Dedifferentiated amniotic fluid mesenchymal stem cell (primary cell): Measurements from ENCODE around the gene CANT1.

ENCODE experiments used
- DNase-seq: peaks from one replicate; pipeline ENCODE4 v3.0.0-alpha.2; 2016; ENCODE audit errors: extremely low spot score

Gene CANT1

DNA sequence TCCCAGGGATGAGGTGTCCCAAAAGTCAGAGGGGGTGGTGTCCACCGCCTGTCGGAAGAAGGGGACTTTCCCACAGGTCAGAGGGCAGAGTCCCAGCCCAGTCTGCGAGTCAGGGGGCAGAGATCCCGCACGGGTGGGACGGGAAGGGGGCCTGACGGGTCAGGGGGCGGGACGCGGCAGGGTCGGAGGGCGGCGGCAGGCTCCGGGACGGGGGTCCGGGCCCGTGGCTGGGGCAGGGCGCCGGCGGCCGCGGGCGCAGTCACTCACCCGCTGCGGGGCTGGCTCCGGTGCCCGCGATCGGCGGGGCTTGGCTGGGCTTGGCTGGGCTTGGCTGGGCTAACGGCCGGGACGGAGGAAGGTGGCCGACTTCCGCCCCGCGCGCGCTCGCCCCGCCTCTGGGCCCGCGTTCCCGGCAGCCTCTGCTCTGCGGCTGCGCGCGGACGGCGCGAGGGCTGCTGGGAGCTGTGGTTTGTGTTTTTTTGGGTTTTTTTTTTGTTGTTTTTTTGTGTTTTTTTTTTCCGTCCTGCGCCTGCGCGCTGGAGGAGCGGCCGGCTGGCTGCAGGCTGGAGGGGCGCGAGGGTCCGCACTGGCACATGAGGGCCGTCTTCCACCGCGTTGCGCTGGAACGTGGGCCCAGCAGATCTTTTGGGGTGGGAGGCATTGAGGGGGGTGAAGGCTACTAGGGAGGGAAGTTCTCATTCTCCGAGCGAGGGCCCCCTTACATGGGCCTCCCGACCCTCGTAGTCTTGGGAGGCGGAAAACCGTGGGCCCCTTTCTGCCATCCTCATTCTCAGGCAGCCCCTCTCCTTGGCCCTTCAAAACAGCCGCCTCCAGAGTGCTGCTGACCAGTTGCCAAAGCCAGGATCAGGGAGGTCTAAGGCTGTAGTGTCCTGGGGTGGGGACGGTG lies at the start of gene CANT1:
Gene CANT1, minus strand, starts transcription at position 368 of the 907 bp plus-strand sequence. CDS start 12,142 bp downstream, outside the sequence.
- peak; percentile 75 for DNase-seq

DNA sequence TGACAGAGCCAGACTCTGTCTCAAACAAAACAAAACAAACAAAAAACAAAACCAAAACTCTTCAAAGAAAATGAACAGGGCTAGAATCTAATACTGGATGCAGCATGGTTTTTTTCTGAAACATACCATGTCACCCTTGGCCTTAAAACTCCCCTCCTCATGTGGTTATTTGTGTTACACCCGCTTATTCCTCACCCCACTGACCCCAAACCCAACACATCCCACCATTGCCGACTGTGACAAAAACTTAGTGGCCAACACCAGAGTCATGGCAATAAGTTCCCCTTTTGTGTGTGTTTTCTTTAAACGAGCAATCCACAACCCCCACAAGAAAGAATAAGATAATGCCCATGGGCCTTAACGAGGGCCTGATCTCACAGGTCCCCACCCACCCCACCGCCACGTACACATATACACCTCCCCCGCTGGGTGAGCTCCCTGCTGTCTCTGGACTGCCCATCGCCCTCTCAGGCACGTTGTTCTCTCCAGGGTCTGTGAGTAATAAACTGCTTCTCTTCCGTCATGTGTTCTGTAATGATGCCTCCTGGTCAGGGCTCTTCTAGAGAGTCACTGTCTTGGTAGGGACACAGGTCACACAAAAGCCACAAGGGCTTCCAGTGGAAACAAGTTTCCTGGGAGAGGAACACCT lies 48.3 kb upstream of the CANT1 start:
- no peak for DNase-seq

DNA sequence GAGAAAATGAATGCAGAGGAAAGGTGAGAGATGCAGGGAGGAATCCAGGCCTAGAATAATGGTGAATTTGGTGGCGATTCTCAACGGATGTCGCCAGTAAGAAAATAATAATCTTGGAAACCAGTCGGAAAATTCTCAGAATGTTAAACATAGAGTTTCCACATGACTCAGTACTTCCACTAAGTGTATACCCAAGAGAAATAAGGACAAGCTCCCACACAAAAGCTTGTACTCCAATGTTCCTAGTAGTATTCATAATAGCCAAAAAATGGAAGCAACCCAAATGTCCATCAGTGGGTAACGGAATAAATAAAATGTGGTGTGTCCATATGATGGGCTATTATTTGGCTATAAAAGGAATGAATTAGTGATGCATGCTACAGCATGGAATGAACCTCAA lies 45.6 kb upstream of the CANT1 start:
- DNase-seq: no peak

DNA sequence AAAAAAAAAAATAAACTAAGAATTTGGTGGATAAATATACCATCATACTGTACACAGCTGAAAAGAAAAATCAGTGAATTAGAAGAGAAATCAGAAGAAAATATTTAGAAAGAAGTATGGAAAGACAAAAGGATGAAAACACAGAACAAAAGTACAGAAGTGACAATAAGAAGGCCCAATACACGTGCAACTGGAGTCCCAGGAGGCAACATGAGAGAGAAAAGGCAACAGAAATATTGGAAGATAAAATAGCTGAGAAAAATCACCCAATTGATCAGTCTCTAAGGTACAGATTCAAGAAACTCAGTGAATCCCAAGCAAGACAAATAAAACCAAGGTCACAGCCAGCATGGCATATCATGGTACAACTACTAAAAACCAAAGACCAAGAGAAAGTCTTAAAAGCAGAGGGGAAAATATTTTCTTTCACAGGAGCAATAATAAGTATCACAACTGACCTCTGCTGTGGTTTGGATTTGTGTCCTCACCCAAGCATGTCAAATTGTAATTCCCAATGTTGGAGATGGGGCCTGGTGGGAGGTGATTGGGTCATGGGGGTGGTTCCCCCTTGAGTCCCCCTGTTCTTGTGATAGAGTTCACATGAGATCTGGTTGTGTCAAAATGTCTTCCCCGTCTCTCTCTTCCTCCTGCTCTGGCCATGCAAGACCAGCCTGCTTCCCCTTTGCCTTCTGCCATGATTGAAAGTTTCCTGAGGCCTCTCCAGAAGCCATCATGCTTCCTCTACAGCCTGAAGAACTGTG lies 44.8 kb upstream of the CANT1 start:
- DNase-seq: no peak

DNA sequence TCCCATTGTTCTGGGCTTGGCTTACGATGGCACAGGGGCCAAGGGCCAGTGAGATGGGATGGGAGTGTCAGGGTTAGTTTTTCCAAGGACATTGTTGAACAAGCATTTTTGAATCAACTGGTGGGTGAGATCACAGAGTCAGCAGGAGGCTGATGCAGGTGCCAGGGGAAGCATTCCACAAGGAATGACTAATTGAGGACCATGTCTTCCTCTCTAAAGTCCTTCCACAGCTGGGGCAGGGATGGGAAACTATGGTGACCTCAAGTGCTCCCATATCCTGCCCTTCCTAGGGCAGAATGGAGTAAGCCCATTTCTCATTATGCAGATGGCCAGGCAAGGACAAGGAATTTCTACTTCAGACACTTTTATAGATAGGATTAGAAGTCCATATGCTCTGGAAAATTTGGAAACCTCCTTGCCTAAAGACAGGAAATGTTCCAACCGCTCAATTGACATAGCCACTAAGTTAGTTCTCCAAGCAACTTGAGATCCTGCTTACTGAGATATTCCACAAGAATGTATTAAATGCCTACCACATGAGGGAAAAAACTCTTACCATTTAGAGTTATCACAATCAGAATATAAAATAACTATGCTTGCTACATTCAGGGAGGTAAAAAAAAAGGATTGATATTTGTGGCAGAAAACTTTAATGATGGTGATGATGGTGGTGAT lies 43.8 kb upstream of the CANT1 start:
- no peak for DNase-seq

DNA sequence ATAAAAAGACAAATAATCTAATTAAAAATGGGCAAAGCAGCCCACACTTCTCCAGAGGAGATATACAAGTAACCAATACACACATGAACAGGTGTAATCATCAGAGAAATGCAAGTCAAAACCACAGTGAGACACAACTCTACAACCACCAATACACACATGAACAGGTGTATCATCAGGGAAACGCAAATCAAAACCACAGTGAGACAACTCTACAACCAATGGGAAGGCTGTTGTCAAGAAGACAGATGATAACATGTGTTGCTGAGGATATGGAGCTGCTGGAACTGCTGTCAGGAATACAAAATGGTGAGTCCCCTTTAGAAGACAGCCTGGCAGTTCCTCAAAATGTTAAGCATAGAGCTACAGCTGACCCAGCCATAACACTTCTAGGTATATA lies 42.6 kb upstream of the CANT1 start:
- DNase-seq: no peak

DNA sequence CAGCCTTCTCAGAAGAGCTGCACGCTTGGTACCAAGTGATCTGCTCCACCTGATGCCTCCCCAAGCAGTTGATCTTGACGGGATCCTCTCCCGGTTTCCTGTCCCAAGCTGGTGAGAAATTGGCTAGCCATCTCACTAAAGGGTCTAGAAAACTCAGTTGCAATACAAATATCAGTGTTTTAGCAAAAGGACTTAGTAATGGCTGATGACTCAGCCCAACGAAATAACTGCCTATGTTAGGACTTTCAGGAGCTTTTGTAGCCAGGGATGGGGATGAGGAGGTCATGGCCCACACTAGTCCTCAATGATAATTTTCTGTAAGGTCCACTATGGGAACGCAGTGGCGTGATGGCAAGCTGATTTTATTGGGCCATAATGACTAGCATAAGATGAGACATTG lies 41.7 kb upstream of the CANT1 start:
- DNase-seq: no peak

DNA sequence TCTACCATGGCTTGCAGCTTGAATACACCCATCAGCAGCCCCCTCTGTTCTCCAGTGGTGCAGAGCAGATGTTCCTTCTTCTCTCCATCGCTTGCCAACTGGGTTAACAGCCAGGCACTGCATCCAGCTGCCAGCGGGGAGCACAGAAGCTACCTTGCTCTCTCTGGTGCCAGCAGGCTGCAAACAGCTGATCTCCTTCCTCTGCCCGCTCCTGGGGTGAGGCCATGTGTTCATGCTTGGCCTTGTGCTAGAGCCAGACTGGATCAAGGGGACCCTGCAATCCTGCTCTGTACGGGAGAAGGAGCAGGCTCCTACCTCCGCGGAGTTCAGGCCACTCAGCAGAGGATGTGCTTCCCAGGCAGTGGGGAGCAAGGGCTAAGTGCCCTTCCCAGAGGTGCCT lies 41.0 kb upstream of the CANT1 start:
- no peak for DNase-seq

DNA sequence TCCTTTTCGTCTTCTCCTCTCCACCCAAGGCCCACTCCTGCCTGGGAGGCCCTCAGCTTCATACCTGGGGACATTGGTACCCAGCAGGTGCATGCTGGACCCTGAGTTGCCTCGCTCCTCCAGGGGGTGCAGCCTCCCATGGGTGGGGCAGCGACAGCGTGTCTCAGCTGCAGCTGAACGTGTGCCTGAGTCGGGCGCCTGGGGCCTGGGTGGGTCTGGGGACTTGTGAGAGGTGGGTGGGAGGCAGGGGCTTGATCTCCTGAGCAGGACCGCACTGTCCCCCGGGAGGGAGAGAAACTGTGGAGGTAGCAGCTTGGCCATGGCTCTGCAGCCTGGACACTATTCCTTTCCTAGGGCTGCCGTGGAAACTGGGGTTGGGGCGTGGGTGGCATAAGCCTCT lies 40.3 kb upstream of the CANT1 start:
- no peak for DNase-seq

DNA sequence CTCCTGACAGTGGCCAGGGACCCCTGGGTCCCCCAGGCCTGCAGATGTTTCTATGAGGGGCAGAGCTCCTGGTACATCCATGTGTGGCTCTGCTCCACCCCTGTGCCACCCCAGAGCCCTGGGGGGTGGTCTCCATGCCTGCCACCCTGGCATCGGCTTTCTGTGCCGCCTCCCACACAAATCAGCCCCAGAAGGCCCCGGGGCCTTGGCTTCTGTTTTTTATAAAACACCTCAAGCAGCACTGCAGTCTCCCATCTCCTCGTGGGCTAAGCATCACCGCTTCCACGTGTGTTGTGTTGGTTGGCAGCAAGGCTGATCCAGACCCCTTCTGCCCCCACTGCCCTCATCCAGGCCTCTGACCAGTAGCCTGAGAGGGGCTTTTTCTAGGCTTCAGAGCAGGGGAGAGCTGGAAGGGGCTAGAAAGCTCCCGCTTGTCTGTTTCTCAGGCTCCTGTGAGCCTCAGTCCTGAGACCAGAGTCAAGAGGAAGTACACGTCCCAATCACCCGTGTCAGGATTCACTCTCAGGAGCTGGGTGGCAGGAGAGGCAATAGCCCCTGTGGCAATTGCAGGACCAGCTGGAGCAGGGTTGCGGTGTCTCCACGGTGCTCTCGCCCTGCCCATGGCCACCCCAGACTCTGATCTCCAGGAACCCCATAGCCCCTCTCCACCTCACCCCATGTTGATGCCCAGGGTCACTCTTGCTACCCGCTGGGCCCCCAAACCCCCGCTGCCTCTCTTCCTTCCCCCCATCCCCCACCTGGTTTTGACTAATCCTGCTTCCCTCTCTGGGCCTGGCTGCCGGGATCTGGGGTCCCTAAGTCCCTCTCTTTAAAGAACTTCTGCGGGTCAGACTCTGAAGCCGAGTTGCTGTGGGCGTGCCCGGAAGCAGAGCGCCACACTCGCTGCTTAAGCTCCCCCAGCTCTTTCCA lies 39.5 kb upstream of the CANT1 start:
- no peak for DNase-seq

DNA sequence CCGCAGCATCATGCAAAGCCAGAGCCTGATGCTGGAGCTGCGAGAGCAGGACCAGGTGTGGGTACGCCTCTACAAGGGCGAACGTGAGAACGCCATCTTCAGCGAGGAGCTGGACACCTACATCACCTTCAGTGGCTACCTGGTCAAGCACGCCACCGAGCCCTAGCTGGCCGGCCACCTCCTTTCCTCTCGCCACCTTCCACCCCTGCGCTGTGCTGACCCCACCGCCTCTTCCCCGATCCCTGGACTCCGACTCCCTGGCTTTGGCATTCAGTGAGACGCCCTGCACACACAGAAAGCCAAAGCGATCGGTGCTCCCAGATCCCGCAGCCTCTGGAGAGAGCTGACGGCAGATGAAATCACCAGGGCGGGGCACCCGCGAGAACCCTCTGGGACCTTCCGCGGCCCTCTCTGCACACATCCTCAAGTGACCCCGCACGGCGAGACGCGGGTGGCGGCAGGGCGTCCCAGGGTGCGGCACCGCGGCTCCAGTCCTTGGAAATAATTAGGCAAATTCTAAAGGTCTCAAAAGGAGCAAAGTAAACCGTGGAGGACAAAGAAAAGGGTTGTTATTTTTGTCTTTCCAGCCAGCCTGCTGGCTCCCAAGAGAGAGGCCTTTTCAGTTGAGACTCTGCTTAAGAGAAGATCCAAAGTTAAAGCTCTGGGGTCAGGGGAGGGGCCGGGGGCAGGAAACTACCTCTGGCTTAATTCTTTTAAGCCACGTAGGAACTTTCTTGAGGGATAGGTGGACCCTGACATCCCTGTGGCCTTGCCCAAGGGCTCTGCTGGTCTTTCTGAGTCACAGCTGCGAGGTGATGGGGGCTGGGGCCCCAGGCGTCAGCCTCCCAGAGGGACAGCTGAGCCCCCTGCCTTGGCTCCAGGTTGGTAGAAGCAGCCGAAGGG lies 38.6 kb upstream of the CANT1 start:
- DNase-seq: no peak

DNA sequence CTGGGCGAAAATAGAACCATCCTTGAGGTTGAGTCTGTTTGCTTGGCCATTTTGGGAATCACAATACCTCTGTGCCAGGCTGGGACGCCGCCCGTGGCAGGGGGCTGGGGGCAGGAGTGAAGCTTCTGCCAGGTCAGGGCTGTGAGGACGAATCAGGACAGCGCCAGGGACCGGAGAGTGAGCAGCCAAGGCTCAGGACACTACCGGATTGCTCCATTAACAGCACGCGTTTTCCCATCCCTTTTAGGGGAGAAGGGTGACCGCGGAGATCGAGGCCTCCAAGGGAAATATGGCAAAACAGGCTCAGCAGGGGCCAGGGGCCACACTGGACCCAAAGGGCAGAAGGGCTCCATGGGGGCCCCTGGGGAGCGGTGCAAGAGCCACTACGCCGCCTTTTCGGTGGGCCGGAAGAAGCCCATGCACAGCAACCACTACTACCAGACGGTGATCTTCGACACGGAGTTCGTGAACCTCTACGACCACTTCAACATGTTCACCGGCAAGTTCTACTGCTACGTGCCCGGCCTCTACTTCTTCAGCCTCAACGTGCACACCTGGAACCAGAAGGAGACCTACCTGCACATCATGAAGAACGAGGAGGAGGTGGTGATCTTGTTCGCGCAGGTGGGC lies 37.8 kb upstream of the CANT1 start:
- DNase-seq: no peak

DNA sequence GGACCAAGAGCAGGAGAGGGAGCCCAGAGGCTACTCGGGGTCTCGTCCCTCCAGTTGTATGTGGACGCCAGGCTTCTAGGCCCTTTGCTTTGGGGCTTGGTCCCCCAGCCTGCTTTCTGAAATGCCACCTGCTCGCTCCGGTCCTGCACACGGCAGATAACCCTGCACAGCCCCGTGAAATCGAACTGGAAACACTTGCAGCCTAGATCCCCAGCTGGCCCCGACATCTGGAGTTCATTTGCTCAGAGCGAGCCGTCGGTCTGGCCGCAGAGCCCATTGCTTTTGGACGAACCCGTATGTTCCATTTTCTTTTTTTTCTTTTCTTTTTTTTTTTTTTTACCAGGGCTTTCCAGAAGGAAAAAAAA lies 37.3 kb upstream of the CANT1 start:
- DNase-seq: no peak

DNA sequence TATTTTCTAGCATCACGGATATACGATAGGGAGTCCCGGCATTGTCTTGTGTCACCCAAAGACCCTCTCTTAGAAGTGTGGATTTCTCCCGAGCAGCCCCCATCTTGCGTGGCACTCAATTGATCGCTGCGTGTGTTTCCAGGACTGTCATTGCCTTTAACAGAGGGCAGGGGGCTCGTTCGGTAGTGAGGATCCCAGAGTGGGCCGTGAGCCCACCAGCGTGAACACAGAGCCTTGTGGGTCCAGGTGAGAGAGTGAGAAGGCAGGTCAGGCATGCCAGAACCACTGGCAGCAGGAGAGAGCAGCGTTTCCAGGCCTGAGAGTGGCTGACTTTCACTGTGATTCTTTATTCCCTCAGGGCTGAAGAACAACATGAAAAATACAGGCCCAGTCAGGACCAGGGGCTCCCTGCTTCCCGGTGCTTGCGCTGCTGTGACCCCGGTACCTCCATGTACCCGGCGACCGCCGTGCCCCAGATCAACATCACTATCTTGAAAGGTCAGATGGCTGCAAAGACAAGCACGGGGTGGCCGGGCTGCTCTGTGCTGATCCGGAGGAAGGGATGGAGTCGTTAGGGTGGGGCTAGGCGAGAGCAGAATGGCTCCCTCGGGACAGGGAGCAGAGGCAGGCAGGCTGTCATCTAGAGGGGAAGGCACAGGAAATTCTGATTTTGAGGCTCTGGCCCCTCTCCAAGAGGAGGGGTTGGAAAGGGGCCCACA lies 36.8 kb upstream of the CANT1 start:
- no peak for DNase-seq

DNA sequence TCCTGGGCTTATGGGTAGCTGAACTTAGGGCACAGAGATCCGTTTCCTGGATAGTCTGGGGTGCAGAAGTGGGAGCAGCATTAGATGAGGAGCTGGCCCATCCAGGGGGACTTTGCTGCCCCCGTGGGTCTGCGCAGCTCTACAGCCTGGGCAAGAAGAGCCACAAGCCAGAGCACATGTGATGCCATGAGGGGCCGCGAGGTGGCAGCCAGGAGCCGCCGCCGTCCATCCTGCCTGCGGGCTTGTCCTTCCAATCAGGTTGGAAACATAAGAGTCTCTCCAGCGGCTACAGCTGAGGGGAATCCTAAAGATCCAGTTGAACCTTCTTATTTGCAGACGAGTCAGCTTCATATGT lies 36.3 kb upstream of the CANT1 start:
- DNase-seq: peak; percentile 41

DNA sequence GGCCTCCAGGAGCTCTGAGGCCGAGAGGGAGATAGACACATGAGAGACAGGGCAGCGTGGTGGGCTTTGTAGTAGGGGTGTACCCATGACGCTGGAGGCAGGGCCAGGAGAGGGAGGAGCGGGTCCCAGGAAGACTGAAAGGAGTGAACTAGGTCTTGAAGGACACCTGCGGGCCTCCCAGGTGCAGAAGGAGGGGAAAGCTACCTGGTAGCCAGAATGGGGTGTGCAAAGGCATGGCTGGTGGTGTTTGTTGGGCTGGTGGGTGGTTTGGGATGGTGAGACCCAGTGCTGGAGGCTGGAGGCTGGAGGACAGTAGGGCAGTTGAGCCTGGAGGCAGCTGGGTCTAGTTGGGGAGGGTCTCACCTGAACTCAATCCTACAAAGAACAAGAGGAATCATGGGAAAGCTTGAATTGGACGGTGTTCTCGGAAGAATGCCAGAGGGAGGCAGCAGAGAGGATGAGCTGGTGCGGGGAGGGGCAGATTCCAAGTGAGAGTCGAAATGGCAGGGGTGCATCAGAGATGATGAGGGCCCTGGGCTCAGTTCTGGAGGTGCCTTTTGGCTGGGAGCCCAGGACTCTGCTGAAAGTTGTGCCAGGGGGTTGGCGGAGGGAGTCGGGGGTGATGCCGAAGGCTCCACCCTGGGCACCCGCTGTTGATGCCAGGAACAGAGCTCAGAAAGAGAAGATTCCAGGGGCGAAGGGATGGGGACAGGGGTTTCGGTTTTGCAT lies 35.6 kb upstream of the CANT1 start:
- DNase-seq: no peak

DNA sequence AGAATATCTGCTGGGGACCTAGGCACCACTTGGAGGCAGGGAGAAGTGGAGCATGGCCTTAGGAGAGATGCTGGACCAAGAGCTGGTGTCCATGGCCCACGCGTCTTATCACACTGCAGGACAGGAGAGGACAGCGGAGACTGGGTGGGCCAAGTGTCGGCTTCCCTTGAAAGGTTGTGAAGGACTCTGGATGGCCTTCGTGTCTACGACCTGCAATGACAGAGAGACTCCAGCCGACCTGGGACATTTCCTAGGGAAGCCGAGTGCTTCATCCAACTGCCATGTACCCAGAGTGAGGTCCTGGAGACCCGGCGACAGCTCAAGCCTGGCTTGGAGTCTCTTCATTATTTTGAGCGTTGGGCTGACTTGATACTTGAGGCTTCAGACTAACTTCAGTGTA lies 34.9 kb upstream of the CANT1 start:
- DNase-seq: no peak

DNA sequence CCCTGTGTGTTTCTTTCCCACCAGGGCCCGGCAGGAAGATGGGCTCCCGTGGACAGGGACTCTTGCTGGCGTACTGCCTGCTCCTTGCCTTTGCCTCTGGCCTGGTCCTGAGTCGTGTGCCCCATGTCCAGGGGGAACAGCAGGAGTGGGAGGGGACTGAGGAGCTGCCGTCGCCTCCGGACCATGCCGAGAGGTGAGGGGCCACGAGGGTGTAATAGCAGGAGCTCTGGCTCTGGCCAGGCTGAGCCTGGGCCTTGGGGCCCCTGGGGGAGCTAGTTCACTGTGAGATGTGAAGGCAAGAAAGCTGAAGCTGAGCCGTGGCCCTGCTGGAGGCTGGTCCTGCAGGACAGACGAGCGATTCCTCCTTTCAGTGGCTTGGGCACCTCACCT lies 34.4 kb upstream of the CANT1 start:
- no peak for DNase-seq
